GM18505 (cell line): ENCODE measurements around the gene ANXA8L1.
"Not testable (repeated sequence)": the region's sequence is repeated elsewhere in the genome, so short reads cannot be mapped to it uniquely, and the experiment has no call there.

ENCODE experiments used
- ATAC-seq: cut with Tn5 transposase; IDR thresholded peaks from one replicate; pipeline ENCODE4 v1.9.1; 2021; ENCODE audit not compliant: unreplicated experiment

Gene ANXA8L1

DNA sequence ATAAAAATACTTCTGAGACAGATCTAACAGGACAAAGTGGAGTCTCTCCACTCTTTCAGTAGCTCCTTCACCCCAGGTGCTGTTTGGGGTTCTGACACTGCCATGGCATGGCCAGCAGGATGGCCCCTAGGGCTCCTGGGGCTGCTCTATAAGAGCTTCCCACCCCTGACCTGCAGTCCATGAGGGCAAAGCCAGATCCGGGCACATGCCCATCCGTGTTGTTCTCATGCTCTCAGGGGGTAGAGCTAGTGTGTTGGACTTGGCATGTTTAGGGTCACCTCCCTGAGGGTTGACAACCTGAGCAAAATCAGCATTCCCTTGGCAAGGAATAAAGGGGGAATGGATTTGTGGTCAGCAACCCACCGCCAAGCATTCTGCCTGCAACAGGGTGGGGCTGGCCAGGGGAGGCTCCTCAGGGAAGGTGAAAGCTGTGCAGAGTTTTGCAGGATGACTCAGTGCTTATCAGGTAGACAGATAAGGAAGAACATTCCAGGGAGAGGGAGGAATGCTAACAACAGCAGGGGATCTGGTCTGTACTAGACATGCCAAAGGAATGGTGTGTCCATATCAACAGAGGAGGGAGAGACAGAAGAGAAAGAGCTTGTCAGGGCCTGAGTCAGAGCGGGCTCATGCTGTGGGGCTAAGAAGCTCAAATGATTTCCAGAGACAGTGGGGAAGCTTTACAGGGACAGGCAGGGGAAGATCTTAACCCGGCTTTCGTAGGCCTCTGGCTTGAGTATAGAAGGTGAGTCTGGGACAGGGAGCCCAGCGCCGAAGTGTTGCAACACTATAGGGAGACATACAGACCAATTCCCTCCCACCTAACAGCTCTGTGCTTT, 21.1 kb downstream of the ANXA8L1 start:
- ATAC-seq = not testable (repeated sequence)

- not testable (repeated sequence) for ATAC-seq
Observed at GRCh38 chr10:46397767-46398166, 22.2 kb downstream of the ANXA8L1 start.

DNA sequence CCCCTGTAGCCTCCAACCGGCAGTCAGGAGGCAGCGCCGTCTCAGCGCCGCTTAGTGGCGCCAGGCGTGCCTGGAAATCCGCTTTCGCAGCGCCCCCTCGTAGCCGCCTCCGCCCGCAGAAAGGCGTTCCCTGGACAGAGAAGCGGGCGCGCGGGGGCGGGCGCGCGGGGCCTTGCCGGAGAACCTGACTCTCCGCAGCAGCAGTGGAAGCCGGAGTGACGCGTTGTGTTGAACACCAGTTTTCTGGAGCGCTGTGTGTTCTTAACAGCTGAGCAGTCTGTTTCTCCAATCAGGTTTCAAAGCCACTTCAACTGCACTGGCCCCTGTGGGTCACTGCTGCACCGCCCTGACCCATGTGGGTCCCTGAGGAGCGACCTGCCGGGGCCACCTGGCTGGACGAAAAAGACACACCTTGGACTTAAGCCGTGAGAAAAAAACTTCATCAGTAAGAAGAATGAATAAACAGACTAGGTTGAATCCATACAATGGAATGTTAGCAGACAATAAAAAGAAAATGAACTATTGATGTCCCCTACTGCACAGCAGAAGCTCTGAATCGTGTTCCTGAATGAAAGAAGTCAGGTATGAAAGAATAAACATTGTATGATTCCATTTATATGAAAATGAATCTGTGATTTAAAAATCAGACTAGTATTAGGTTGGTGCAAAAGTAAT, 22.8 kb downstream of the ANXA8L1 start:
- peak; percentile 64 for ATAC-seq

DNA sequence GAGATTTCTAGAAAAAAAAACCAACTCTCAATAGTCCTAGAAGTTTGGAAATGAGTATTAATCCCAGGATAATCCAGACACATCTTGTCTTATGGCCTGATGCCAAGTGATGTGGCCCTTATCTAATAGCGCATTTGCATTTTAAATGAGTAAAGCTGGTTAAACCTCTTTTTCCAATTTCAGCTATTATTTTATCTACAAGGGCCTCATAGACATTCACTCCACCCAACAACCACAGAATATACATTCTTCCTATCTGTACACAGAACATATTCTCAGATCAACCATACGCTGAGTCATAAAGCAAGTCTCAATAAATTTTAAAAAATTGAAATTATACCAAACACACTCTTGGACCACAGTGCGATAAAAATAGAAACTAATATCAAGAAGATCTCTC, 34.0 kb downstream of the ANXA8L1 start:
- not testable (repeated sequence) for ATAC-seq

GRCh38 chr10:46411123-46411522, 35.5 kb downstream of the ANXA8L1 start:
- not testable (repeated sequence) for ATAC-seq

- not testable (repeated sequence) for ATAC-seq
Observed at GRCh38 chr10:46412665-46413064, 37.1 kb downstream of the ANXA8L1 start.

GRCh38 chr10:46415291-46415690, 39.7 kb downstream of the ANXA8L1 start:
- not testable (repeated sequence) for ATAC-seq

- not testable (repeated sequence) for ATAC-seq
Observed at GRCh38 chr10:46418283-46418682, 42.7 kb downstream of the ANXA8L1 start.

DNA sequence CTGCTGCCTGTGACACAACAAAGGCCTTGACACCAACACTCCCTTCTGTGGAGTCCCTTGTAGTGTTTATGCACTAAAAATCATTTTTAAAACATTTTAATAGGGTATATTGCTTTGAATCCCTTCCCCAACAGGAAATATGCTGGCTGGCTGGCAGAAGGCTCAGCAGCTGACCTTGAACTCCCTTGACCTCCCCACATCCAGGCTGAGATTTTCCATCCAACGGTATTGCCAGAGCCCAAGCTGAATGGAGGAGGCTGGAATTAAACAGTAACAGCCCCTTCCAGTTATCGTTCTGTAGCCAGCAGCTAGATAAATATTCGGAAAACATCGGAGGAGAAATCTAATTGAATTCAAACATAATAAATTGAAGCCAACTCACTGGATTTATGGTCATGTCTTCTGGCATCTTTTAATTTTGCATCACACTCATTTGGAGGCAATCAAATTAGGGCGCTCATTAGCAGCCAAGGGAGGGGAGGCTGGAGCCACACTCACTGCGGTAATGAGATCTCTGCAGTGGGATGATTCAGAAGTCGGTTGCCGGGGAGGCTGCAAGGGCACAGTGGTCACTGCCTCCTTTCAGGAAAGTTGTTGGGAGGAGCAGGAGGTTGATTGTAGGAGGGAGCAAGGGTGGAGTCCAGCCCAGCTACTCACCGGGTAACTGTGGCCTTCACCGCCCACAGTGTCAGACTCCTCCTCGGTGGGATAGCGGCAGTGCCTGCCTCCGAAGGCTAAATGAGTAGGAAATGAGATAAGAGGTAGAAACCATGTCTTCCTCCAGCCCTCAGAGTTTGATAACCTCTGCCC, 44.2 kb downstream of the ANXA8L1 start:
- not testable (repeated sequence) for ATAC-seq

DNA sequence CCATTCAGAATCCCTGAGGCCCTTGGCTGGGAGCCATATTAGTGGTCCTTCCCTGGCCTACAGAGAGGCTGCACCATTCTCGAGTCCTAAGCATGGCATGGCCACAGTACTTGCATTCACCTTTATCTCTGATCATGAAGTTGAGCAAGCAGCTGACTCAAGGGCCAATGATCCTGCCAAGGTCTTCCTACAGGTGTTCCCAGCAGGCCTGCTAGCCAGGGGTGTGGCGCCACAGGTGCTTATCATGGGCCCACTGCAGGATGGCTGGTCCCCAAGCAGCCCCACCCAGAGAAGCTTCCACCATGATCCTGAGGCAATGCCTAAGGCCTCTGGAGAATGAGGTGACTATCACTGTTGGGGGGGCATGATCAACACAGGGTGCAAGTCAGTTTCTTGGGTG, 48.0 kb downstream of the ANXA8L1 start:
- ATAC-seq = not testable (repeated sequence)

DNA sequence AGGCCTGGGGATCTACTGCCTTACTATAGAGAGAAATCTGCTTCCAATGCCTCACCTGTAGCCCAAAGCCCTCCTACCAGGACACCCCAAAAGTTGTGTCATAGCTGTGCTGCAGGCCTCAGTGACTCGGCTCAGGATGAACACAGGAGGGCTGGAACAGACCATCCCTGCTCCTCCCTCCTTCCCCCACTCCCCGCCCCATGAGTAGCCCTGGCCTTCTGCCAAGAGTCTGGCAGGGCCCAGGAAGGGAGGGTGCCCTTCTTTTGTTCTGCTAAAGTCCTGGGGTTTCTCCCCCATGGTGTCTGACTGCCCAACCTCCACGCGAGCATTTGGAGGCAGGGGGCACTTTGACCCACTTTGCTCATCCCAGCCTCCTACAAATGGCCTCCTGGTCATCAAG, 65.4 kb downstream of the ANXA8L1 start:
- ATAC-seq = not testable (repeated sequence)
